GM12878 (cell line): ENCODE data around the gene SCAI. TPM values are rescaled to one million over a fixed set of nuclear protein-coding genes. Genes with fewer than 3 reads are reported as not detected.
"Not testable (repeated sequence)": the region's sequence is repeated elsewhere in the genome, so short reads cannot be mapped to it uniquely, and the experiment has no call there.

Source experiments
- ATAC-seq: fragments of 200-7000 bp; cut with Tn5 transposase; 3 replicates; pipeline ENCODE4 v1.9.1; 2020; ENCODE audit warnings: mild to moderate bottlenecking, moderate library complexity
- BruUV-seq: library from RNA; stranded (reverse); fragments of 400-500 nt; replicated peaks from 2 replicates; lab custom pipeline; 2021; lab: Mats Ljungman, UMichigan
- CTCF ChIA-PET: fragments of 300-600 bp; sonication (Branson Sonifier 250); formaldehyde crosslinking; extraction: SDS; loops from one replicate; lab custom pipeline; 2021; ENCODE audit warnings: inconsistent platforms; lab: Yijun Ruan, JAX
- POLR2A ChIA-PET: fragments of 350-600 bp; formaldehyde crosslinking; extraction: SDS; loops from one replicate; lab custom pipeline; 2021; ENCODE audit warnings: inconsistent platforms; lab: Charles Lee
- RAD21 ChIA-PET: fragments of 300-600 bp; sonication (Branson Sonifier 250); formaldehyde crosslinking; loops from one replicate; lab custom pipeline; 2023; ENCODE audit warnings: antibody characterized with exemption; ENCODE audit not compliant: unreplicated experiment; lab: Charles Lee
- SMC1A ChIA-PET: fragments of 300-600 bp; sonication (Branson Sonifier 250); formaldehyde crosslinking; loops from one replicate; lab custom pipeline; 2023; ENCODE audit not compliant: unreplicated experiment, uncharacterized antibody; lab: Charles Lee
- DNase-seq: peaks from one replicate; pipeline ENCODE4 v3.0.0-alpha.2; 2011; ENCODE audit warnings: low read depth, low spot score
- FAIRE-seq: peaks from 3 replicates; lab custom pipeline; 2011; peaks lifted over from hg19 to GRCh38; lab: Jason Lieb, UNC
- H2AFZ ChIP-seq: 2 replicates; pipeline ENCODE4 v1.6.0; 2011; ENCODE audit warnings: low read depth, low read length, control low read depth; ENCODE audit not compliant: control insufficient read depth
- H3K27ac ChIP-seq: 2 replicates; pipeline ENCODE4 v1.5.1; 2011; ENCODE audit warnings: control low read depth; ENCODE audit not compliant: control insufficient read depth, insufficient read depth
- H3K27me3 ChIP-seq, 2 experiments: replicated peaks in 1 of 2; 2 replicates each; pipeline versions ENCODE4 v1.6.0 to v1.6.1; 2011; ENCODE audit warnings: low read length in 1 of 2; ENCODE audit not compliant: control insufficient read depth in 2 of 2, insufficient read depth in 2 of 2
- H3K36me3 ChIP-seq, 2 experiments: 2 replicates each; pipeline ENCODE4 v1.5.1; 2011; ENCODE audit warnings: low read length in 1 of 2; ENCODE audit not compliant: control insufficient read depth in 2 of 2, insufficient read depth in 2 of 2
- H3K4me1 ChIP-seq: 2 replicates; pipeline ENCODE4 v1.6.1; 2011; ENCODE audit warnings: mild to moderate bottlenecking, low read length, moderate library complexity, mixed read lengths; ENCODE audit not compliant: control insufficient read depth, insufficient read depth
- H3K4me2 ChIP-seq: 2 replicates; pipeline ENCODE4 v1.6.0; 2011; ENCODE audit warnings: control low read depth; ENCODE audit not compliant: control insufficient read depth, insufficient read depth
- H3K4me3 ChIP-seq: fragments of 200-600 bp; sonication (generic); 2 replicates; pipeline ENCODE4 v1.5.1; 2016
- H3K79me2 ChIP-seq: 2 replicates; pipeline ENCODE4 v1.6.0; 2011; ENCODE audit warnings: low read length; ENCODE audit not compliant: control insufficient read depth, insufficient read depth
- H3K9ac ChIP-seq: 2 replicates; pipeline ENCODE4 v1.8.0; 2011; ENCODE audit warnings: low read length, control low read depth, mixed read lengths; ENCODE audit not compliant: control insufficient read depth, insufficient read depth
- H3K9me3 ChIP-seq: replicated peaks from 3 replicates; pipeline ENCODE4 v1.5.1; 2011; ENCODE audit warnings: mild to moderate bottlenecking, low read length; ENCODE audit not compliant: control insufficient read depth, insufficient read depth
- H4K20me1 ChIP-seq: 2 replicates; pipeline ENCODE4 v1.6.0; 2011; ENCODE audit not compliant: control insufficient read depth, insufficient read depth
- ATF7 ChIP-seq: fragments of 450-650 bp; IDR thresholded peaks from 2 replicates; pipeline ENCODE4 v1.6.1; 2016; ENCODE audit warnings: low read depth, mild to moderate bottlenecking
- ESRRA ChIP-seq: IDR thresholded peaks from 2 replicates; pipeline ENCODE4 v1.6.1; 2012; ENCODE audit warnings: mild to moderate bottlenecking, low read length, improper control_type of control experiment
- PAX8 ChIP-seq: fragments of 450-650 bp; IDR thresholded peaks from 2 replicates; pipeline ENCODE4 v1.6.1; 2017; ENCODE audit warnings: mild to moderate bottlenecking, moderate library complexity
- SREBF2 ChIP-seq: IDR thresholded peaks from 2 replicates; pipeline ENCODE4 v1.6.1; 2012; ENCODE audit warnings: mild to moderate bottlenecking, low read length
- TAF1 ChIP-seq: IDR thresholded peaks from 2 replicates; pipeline ENCODE4 v1.6.1; 2011; ENCODE audit warnings: mild to moderate bottlenecking, low read depth, low read length, borderline replicate concordance
- ZNF217 ChIP-seq: fragments of 450-650 bp; IDR thresholded peaks from 2 replicates; pipeline ENCODE4 v1.6.1; 2017; ENCODE audit warnings: antibody characterized with exemption, mild to moderate bottlenecking
- ZNF274 ChIP-seq: IDR thresholded peaks from one replicate; pipeline ENCODE4 v1.8.0; 2011; ENCODE audit not compliant: insufficient read length, insufficient read depth
- WGBS: methylation state at CpG from one replicate; pipeline ENCODE4 v1.1.6; 2016; ENCODE audit warnings: low lambda C conversion rate; ENCODE audit not compliant: insufficient replicate concordance, insufficient coverage; ENCODE audit errors: missing lambda C conversion rate; 5-methylcytosine and 5-hydroxymethylcytosine counted together
- in situ Hi-C: fragments of 300-500 bp; cut with MboI; formaldehyde crosslinking; loops from 9 replicates; pipeline ENCODE4 v1.14.3; 2018; ENCODE audit warnings: mixed read lengths
- intact Hi-C: fragments of 100-400 bp; cut with micrococcal nuclease; formaldehyde crosslinking; loops from one replicate; pipeline ENCODE4 v1.14.2; 2022; ENCODE audit not compliant: unreplicated experiment
- polyA plus RNA-seq, 11 experiments: library from polyadenylated mRNA; depleted of rRNA in 4 of 11; unstranded in 6 of 11; stranded (reverse) in 5 of 11; fragments of >200 nt; fragmentation: Nextera tagmentation in 4 of 11; fragmentation: Illumina TruSeq in 1 of 11; extraction: Ambion mirVana in 4 of 11; extraction: Trizol in 1 of 11; gene quantifications; 1 replicate in 1 of 11; 2 replicates in 10 of 11; pipeline versions ENCODE4 v1.2.1 to v1.2.3, GENCODE V29; 2011 to 2016; ENCODE audit warnings: inconsistent platforms in 2 of 11, missing spikeins in 2 of 11, low read depth in 1 of 11
- total RNA-seq, 4 experiments: library from RNA; depleted of rRNA in 3 of 4; stranded (reverse); fragments of >200 nt in 3 of 4; fragmentation: Illumina TruSeq in 1 of 4; extraction: Trizol in 1 of 4; gene quantifications; 2 replicates each; pipeline versions ENCODE4 v1.2.1 to v1.2.3, GENCODE V29; 2013 to 2021
- TF ChIP-seq, protein P1 (sequence below): fragments of 450-650 bp; IDR thresholded peaks from 2 replicates; pipeline ENCODE4 v1.6.1; 2017; ENCODE audit warnings: mild to moderate bottlenecking, low read depth, inconsistent platforms; ENCODE audit not compliant: poor library complexity, severe bottlenecking

The SCAI gene
- total and polyA plus RNA-seq, 10 of the 15 experiments (the other 5 are each of a cell fraction or from before 2014, with no cell fraction given) = 0.52 to 8.8 (median 5.1) TPM

DNA sequence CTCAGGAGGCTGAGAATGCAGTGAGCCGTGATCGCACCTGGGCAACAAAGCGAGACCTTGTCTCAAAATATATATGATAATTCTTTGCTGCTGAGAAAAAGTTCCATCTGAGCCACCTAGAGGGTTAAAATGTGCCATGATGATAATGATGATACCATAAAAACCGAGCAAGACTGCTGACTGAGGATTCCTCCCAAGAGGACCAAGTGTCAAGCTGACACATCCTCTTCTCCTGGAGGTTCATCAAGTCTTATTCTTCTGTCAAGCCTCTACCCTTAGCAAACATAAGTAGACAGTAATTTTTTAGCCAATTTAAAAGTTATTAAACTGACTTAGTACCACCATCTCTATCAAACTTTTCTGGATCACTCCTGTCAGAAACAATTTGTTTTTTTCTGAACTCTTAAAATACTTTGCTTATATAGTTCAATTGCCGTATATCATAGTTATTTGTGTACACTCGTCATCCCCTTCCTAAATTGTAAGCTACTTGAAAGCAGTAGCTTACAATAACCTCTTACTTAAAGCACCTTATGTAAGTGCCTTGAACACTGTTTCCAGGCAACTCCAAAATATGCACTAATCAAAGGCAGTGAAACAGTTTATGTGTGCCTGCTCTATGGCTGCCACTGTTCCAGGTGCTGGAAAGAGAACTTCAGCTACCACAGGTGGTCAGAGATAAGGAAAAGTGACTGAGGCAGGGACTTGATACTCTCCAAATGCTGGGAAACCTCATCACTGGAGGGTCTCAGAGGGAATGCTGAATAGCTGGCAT, 57.4 kb downstream of the SCAI start:
- Histone ChIP-seq H3K27me3 (no peaks in the 10 kb centered on the region), H3K4me3 (no peak overlapping the region), H3K9me3 (peaks cover 8% of the 10 kb centered on the region; the same call in 2 of the 3 replicates), H3K4me2 (no peak overlapping the region), H2AFZ (no peak overlapping the region), H3K36me3 (no peaks in the 10 kb centered on the region; a peak in 2 of 4 replicates), H3K27ac (no peak overlapping the region), H3K4me1 (no peaks in the 10 kb centered on the region), H3K9ac (no peak overlapping the region), H4K20me1 (no peaks in the 10 kb centered on the region), H3K79me2 (no peaks in the 10 kb centered on the region)
- RAD21 ChIA-PET = interaction anchor here (0.8 kb wide), 1 partner anchor 19 kb away, joined by 3 read pairs; no protein-coding TSS in a partner anchor
- POLR2A ChIA-PET = no interaction called here
- FAIRE-seq (no peak), ATAC-seq (no peak), DNase-seq (no peak)
- no TSS peak for BruUV-seq
- intact Hi-C loops = no loop called here
- SMC1A ChIA-PET = no interaction called here
- CTCF ChIA-PET = no interaction called here
- in situ Hi-C loops = no loop called here
- no peak for TF ChIP-seq TAF1
- TF ChIP-seq PAX8 = no peak
- TF ChIP-seq, protein P1, sequence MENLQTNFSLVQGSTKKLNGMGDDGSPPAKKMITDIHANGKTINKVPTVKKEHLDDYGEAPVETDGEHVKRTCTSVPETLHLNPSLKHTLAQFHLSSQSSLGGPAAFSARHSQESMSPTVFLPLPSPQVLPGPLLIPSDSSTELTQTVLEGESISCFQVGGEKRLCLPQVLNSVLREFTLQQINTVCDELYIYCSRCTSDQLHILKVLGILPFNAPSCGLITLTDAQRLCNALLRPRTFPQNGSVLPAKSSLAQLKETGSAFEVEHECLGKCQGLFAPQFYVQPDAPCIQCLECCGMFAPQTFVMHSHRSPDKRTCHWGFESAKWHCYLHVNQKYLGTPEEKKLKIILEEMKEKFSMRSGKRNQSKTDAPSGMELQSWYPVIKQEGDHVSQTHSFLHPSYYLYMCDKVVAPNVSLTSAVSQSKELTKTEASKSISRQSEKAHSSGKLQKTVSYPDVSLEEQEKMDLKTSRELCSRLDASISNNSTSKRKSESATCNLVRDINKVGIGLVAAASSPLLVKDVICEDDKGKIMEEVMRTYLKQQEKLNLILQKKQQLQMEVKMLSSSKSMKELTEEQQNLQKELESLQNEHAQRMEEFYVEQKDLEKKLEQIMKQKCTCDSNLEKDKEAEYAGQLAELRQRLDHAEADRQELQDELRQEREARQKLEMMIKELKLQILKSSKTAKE = no peak
- no peak for TF ChIP-seq SREBF2
- TF ChIP-seq ZNF274 = no peak
- TF ChIP-seq ESRRA = no peak
- TF ChIP-seq ZNF217 = no peak
- no peak for TF ChIP-seq ATF7
- 95% methylated on average over 6 of the region's 6 CpGs for WGBS

- ATAC-seq, H3K9ac ChIP-seq, DNase-seq, H2AFZ ChIP-seq, H3K27me3 ChIP-seq, FAIRE-seq, intact Hi-C loops, RAD21 ChIA-PET, H3K4me2 ChIP-seq, in situ Hi-C loops, BruUV-seq, H3K36me3 ChIP-seq, H3K79me2 ChIP-seq, H4K20me1 ChIP-seq, H3K9me3 ChIP-seq, POLR2A ChIA-PET, H3K4me1 ChIP-seq, SMC1A ChIA-PET, H3K4me3 ChIP-seq, H3K27ac ChIP-seq: not testable (repeated sequence)
- CTCF ChIA-PET = interaction anchor here (0.6 kb wide), 1 partner anchor 20 kb away, joined by 3 read pairs; no protein-coding TSS in a partner anchor
- WGBS = 82% methylated on average over 6 of the region's 6 CpGs
These were observed 61.1 kb downstream of the SCAI start for GRCh38 chr9:125082197-125082596.

- H3K27ac ChIP-seq, POLR2A ChIA-PET, SMC1A ChIA-PET, H3K4me2 ChIP-seq, H3K27me3 ChIP-seq, H3K4me1 ChIP-seq, H2AFZ ChIP-seq, intact Hi-C loops, DNase-seq, CTCF ChIA-PET, H3K9ac ChIP-seq, ATAC-seq, H4K20me1 ChIP-seq, in situ Hi-C loops, H3K36me3 ChIP-seq, H3K9me3 ChIP-seq, H3K79me2 ChIP-seq, FAIRE-seq, H3K4me3 ChIP-seq, BruUV-seq, RAD21 ChIA-PET: not testable (repeated sequence)
- 18% methylated on average over 2 of the region's 2 CpGs for WGBS
These were observed 62.5 kb downstream of the SCAI start for GRCh38 chr9:125080797-125081196.
